GM23338 (cell line): ENCODE measurements around the gene RIC3.

ENCODE experiments used
- CREB1 ChIP-seq: fragments of 250-450 bp; sonication (Bioruptor Pico); IDR thresholded peaks from 2 replicates; pipeline ENCODE4 v1.5.0; 2020; ENCODE audit warnings: low read depth, mild to moderate bottlenecking, moderate library complexity
- EZH2 ChIP-seq: fragments of 200-600 bp; sonication (generic); IDR thresholded peaks from one replicate; pipeline ENCODE4 v1.8.0; 2017; ENCODE audit warnings: antibody characterized with exemption, mild to moderate bottlenecking, low read depth; ENCODE audit not compliant: unreplicated experiment
- EZH2phosphoT487 ChIP-seq: fragments of 200-600 bp; sonication (generic); IDR thresholded peaks from one replicate; pipeline ENCODE4 v1.8.1; 2018; ENCODE audit warnings: antibody characterized with exemption; ENCODE audit not compliant: unreplicated experiment
- JUNB ChIP-seq: IDR thresholded peaks from one replicate; pipeline ENCODE4 v1.6.1; 2016; ENCODE audit warnings: antibody characterized with exemption; ENCODE audit not compliant: unreplicated experiment
- POLR2AphosphoS5 ChIP-seq: IDR thresholded peaks from 2 replicates; pipeline ENCODE4 v1.6.1; 2016; ENCODE audit warnings: antibody characterized with exemption, low read depth
- TF ChIP-seq, protein P1 (sequence below), 2 experiments: fragments of 200-600 bp in 1 of 2; sonication (generic) in 1 of 2; conservative IDR thresholded peaks; 2 replicates each; pipeline versions ENCODE4 v1.5.1 to v1.6.1; 2016 to 2017; ENCODE audit warnings: antibody characterized with exemption in 2 of 2, low read depth in 2 of 2, mild to moderate bottlenecking in 2 of 2, moderate library complexity in 1 of 2
- TF ChIP-seq, protein P2 (sequence below): IDR thresholded peaks from 2 replicates; pipeline ENCODE4 v1.6.1; 2016; ENCODE audit warnings: antibody characterized with exemption
- TF ChIP-seq, protein P3 (sequence below): fragments of 250-450 bp; sonication (Bioruptor Pico); IDR thresholded peaks from 2 replicates; pipeline ENCODE4 v1.5.0; 2020; ENCODE audit warnings: mild to moderate bottlenecking, moderate library complexity
- TF ChIP-seq, protein P4 (sequence below): IDR thresholded peaks from one replicate; pipeline ENCODE4 v1.6.1; 2018; ENCODE audit warnings: antibody characterized with exemption; ENCODE audit not compliant: unreplicated experiment

DNA sequence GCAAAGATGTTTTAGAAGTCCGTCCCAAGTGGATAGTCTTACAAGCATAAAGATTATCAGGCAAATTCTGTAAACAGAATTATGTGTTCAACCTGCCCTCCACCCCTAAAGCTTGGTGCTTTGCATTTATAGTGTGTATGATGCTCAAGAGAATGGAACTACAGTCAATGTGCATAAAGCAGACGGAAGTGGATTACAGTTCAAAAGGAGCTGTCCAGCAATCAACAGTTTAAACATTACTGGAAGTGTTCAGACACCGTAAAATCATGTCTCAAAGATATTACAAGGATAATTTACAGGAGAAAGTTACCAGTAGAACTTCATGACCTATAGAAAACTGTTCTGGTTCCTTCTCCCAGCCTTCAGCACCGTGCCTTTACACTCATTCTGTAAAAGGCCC, 1.0 kb downstream of the RIC3 start:
- TF ChIP-seq, protein P1, sequence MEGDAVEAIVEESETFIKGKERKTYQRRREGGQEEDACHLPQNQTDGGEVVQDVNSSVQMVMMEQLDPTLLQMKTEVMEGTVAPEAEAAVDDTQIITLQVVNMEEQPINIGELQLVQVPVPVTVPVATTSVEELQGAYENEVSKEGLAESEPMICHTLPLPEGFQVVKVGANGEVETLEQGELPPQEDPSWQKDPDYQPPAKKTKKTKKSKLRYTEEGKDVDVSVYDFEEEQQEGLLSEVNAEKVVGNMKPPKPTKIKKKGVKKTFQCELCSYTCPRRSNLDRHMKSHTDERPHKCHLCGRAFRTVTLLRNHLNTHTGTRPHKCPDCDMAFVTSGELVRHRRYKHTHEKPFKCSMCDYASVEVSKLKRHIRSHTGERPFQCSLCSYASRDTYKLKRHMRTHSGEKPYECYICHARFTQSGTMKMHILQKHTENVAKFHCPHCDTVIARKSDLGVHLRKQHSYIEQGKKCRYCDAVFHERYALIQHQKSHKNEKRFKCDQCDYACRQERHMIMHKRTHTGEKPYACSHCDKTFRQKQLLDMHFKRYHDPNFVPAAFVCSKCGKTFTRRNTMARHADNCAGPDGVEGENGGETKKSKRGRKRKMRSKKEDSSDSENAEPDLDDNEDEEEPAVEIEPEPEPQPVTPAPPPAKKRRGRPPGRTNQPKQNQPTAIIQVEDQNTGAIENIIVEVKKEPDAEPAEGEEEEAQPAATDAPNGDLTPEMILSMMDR (conservative IDR thresholded peaks at IDR 0.05; ENCODE audit: low read depth in 2 of 2): no peak
- no peak for TF ChIP-seq EZH2
- TF ChIP-seq POLR2AphosphoS5: no peak
- no peak for TF ChIP-seq JUNB
- TF ChIP-seq, protein P2, sequence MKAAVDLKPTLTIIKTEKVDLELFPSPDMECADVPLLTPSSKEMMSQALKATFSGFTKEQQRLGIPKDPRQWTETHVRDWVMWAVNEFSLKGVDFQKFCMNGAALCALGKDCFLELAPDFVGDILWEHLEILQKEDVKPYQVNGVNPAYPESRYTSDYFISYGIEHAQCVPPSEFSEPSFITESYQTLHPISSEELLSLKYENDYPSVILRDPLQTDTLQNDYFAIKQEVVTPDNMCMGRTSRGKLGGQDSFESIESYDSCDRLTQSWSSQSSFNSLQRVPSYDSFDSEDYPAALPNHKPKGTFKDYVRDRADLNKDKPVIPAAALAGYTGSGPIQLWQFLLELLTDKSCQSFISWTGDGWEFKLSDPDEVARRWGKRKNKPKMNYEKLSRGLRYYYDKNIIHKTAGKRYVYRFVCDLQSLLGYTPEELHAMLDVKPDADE: no peak
- TF ChIP-seq, protein P3, sequence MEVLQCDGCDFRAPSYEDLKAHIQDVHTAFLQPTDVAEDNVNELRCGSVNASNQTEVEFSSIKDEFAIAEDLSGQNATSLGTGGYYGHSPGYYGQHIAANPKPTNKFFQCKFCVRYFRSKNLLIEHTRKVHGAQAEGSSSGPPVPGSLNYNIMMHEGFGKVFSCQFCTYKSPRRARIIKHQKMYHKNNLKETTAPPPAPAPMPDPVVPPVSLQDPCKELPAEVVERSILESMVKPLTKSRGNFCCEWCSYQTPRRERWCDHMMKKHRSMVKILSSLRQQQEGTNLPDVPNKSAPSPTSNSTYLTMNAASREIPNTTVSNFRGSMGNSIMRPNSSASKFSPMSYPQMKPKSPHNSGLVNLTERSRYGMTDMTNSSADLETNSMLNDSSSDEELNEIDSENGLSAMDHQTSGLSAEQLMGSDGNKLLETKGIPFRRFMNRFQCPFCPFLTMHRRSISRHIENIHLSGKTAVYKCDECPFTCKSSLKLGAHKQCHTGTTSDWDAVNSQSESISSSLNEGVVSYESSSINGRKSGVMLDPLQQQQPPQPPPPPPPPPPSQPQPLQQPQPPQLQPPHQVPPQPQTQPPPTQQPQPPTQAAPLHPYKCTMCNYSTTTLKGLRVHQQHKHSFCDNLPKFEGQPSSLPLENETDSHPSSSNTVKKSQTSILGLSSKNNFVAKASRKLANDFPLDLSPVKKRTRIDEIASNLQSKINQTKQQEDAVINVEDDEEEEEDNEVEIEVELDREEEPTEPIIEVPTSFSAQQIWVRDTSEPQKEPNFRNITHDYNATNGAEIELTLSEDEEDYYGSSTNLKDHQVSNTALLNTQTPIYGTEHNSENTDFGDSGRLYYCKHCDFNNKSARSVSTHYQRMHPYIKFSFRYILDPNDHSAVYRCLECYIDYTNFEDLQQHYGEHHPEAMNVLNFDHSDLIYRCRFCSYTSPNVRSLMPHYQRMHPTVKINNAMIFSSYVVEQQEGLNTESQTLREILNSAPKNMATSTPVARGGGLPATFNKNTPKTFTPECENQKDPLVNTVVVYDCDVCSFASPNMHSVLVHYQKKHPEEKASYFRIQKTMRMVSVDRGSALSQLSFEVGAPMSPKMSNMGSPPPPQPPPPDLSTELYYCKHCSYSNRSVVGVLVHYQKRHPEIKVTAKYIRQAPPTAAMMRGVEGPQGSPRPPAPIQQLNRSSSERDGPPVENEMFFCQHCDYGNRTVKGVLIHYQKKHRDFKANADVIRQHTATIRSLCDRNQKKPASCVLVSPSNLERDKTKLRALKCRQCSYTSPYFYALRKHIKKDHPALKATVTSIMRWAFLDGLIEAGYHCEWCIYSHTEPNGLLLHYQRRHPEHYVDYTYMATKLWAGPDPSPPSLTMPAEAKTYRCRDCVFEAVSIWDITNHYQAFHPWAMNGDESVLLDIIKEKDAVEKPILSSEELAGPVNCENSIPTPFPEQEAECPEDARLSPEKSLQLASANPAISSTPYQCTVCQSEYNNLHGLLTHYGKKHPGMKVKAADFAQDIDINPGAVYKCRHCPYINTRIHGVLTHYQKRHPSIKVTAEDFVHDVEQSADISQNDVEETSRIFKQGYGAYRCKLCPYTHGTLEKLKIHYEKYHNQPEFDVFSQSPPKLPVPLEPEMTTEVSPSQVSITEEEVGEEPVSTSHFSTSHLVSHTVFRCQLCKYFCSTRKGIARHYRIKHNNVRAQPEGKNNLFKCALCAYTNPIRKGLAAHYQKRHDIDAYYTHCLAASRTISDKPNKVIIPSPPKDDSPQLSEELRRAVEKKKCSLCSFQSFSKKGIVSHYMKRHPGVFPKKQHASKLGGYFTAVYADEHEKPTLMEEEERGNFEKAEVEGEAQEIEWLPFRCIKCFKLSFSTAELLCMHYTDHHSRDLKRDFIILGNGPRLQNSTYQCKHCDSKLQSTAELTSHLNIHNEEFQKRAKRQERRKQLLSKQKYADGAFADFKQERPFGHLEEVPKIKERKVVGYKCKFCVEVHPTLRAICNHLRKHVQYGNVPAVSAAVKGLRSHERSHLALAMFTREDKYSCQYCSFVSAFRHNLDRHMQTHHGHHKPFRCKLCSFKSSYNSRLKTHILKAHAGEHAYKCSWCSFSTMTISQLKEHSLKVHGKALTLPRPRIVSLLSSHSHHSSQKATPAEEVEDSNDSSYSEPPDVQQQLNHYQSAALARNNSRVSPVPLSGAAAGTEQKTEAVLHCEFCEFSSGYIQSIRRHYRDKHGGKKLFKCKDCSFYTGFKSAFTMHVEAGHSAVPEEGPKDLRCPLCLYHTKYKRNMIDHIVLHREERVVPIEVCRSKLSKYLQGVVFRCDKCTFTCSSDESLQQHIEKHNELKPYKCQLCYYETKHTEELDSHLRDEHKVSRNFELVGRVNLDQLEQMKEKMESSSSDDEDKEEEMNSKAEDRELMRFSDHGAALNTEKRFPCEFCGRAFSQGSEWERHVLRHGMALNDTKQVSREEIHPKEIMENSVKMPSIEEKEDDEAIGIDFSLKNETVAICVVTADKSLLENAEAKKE: no peak
- TF ChIP-seq CREB1 (CRISPR knock-in tag): no peak
- TF ChIP-seq, protein P4, sequence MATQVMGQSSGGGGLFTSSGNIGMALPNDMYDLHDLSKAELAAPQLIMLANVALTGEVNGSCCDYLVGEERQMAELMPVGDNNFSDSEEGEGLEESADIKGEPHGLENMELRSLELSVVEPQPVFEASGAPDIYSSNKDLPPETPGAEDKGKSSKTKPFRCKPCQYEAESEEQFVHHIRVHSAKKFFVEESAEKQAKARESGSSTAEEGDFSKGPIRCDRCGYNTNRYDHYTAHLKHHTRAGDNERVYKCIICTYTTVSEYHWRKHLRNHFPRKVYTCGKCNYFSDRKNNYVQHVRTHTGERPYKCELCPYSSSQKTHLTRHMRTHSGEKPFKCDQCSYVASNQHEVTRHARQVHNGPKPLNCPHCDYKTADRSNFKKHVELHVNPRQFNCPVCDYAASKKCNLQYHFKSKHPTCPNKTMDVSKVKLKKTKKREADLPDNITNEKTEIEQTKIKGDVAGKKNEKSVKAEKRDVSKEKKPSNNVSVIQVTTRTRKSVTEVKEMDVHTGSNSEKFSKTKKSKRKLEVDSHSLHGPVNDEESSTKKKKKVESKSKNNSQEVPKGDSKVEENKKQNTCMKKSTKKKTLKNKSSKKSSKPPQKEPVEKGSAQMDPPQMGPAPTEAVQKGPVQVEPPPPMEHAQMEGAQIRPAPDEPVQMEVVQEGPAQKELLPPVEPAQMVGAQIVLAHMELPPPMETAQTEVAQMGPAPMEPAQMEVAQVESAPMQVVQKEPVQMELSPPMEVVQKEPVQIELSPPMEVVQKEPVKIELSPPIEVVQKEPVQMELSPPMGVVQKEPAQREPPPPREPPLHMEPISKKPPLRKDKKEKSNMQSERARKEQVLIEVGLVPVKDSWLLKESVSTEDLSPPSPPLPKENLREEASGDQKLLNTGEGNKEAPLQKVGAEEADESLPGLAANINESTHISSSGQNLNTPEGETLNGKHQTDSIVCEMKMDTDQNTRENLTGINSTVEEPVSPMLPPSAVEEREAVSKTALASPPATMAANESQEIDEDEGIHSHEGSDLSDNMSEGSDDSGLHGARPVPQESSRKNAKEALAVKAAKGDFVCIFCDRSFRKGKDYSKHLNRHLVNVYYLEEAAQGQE: peak; percentile 63
- no peak for TF ChIP-seq EZH2phosphoT487
